Effector memory CD4-positive, alpha-beta T cell (primary cell): Measurements from ENCODE around the gene PTPN3.
"Not testable (repeated sequence)": the region's sequence is repeated elsewhere in the genome, so short reads cannot be mapped to it uniquely, and the experiment has no call there.

ENCODE experiments used
- DNase-seq, 3 donors: peaks; one replicate each; pipeline ENCODE4 v3.0.0-alpha.2; 2020
- H3K27ac ChIP-seq: 2 replicates; pipeline ENCODE4 v1.7.0; 2013; ENCODE audit warnings: mild to moderate bottlenecking, low read length, moderate library complexity; ENCODE audit not compliant: insufficient read depth, poor library complexity, severe bottlenecking
- H3K27me3 ChIP-seq: replicated peaks from 2 replicates; pipeline ENCODE4 v1.7.0; 2013; ENCODE audit warnings: mild to moderate bottlenecking, low read length; ENCODE audit not compliant: insufficient read depth, control insufficient read depth, poor library complexity, severe bottlenecking
- H3K36me3 ChIP-seq: 2 replicates; pipeline ENCODE4 v1.7.0; 2013; ENCODE audit warnings: mild to moderate bottlenecking, low read length, moderate library complexity; ENCODE audit not compliant: control insufficient read depth, insufficient read depth
- H3K4me1 ChIP-seq: 2 replicates; pipeline ENCODE4 v1.7.0; 2013; ENCODE audit warnings: low read length, mild to moderate bottlenecking; ENCODE audit not compliant: control insufficient read depth, insufficient read depth, poor library complexity, severe bottlenecking
- H3K4me3 ChIP-seq: 2 replicates; pipeline ENCODE4 v1.7.0; 2013; ENCODE audit warnings: low read length, low read depth, mild to moderate bottlenecking; ENCODE audit not compliant: insufficient read depth, poor library complexity, severe bottlenecking
- H3K9me3 ChIP-seq: 2 replicates; pipeline ENCODE4 v1.7.0; 2013; ENCODE audit warnings: mild to moderate bottlenecking, low read length, moderate library complexity; ENCODE audit not compliant: control insufficient read depth

Gene PTPN3

DNA sequence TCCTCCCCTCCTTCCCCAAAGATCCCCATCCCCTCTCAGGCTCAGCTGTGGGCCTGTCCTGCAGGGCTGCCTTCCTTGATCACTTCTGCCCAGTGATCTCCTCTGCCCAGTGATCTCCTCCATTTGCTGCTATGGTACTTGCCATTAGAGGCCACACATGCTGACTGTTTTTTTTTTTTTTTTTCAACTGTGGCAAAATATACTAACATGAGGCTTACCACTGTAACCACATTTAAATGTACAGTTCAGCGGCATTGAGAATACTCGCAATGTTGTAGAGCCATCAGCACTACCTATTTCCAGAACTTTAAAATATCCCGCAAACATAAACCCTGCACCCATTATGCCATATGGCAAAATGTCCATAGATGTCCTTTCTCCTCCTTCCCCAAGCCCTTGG lies 115.5 kb downstream of the PTPN3 start:
- DNase-seq: no peak
- Histone ChIP-seq H3K36me3 (no peaks in the 10 kb centered on the region), H3K4me3 (no peak overlapping the region), H3K4me1 (no peaks in the 10 kb centered on the region), H3K27me3 (no peaks in the 10 kb centered on the region), H3K9me3 (no peaks in the 10 kb centered on the region), H3K27ac (no peak overlapping the region)

DNA sequence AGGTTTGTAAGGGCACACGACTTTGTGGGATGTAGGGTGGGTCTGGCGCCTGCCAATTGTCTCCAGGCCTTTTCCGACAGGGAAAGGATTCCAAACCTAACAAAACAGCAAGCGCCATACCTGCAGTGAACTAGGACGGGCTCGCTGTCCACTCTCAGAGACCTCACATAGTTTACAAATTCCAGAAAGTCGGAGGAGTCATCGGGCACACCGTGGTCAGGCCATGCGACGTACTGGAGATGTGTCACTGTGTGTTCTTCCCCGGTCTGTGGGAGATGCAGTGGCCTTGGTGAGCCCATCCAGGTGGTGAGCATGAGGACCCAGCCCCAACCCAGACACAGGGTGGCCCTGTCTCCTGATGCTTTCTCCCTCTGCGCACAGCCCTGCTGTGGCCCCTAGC lies 115.9 kb downstream of the PTPN3 start:
- Histone ChIP-seq H3K4me1 (no peaks in the 10 kb centered on the region), H3K27ac (no peak overlapping the region), H3K27me3 (no peaks in the 10 kb centered on the region), H3K4me3 (no peak overlapping the region), H3K9me3 (no peaks in the 10 kb centered on the region), H3K36me3 (no peaks in the 10 kb centered on the region)
- no peak for DNase-seq

DNA sequence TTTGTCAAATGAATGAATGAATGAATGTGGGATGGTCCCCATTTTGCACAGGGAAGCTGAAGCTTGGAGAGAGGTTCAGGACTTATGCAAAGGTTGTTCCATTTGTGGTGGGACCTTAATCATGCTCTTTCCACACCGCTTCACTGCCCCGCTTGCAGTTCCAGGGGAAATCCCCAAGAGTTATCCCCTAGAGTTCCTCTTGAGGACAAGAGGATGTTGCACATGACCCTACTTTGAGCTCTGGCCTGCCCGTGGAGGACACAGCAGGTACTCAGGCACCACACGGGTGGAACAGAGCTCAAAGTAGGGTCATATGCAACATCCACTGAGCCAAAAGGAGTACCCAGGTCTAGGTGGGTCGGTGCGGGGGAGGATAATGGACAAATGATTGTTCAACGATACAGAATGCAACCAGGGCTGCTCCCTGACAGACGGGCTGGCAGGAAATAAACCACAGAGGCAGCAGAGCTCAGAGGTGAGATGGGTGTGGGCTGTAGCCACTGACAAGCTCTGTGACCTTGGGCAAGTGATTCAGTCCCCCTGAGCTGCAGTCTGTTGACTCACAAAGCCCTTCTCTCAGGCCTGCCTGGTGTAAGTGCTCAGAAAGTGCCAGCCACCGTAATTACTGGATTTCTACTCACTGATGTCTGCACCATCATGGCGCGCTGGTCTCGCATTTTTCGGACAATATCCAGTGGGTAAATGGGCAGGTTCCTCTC lies 116.9 kb downstream of the PTPN3 start:
- Histone ChIP-seq H3K9me3 (no peaks in the 10 kb centered on the region), H3K4me1 (no peaks in the 10 kb centered on the region), H3K27ac (no peak overlapping the region), H3K27me3 (no peaks in the 10 kb centered on the region), H3K36me3 (no peaks in the 10 kb centered on the region), H3K4me3 (no peak overlapping the region)
- DNase-seq: no peak

DNA sequence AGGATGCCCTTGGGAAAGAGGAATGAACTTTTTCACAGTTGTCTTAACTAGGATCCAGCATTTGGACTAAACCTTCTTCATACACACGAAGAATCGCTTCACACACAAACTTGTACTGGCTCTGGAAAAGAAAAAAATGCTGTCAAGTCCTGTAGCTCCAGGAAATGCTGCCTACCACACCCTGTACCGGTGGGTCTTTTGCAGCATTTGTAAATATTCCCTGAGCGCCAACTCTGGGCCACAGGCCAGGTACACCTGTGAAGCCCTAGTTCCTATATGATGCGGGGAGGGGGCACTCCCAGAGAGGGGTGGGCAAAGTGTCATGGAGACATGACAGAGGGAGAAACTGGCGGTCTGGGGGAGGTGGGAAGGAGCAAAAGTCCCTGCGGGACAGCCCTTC lies 118.6 kb downstream of the PTPN3 start:
- H3K4me3 ChIP-seq: no peak overlapping the region
- H3K36me3 ChIP-seq: no peaks in the 10 kb centered on the region
- no peaks in the 10 kb centered on the region for H3K4me1 ChIP-seq
- DNase-seq: no peak
- no peaks in the 10 kb centered on the region for H3K27me3 ChIP-seq
- no peaks in the 10 kb centered on the region for H3K9me3 ChIP-seq
- H3K27ac ChIP-seq: no peak overlapping the region

GRCh38 chr9:109378316-109378715 lies 119.8 kb downstream of the PTPN3 start:
- Histone ChIP-seq H3K4me1 (no peaks in the 10 kb centered on the region), H3K27me3 (no peaks in the 10 kb centered on the region), H3K9me3 (no peaks in the 10 kb centered on the region), H3K27ac (no peak overlapping the region), H3K4me3 (no peak overlapping the region), H3K36me3 (no peaks in the 10 kb centered on the region)
- DNase-seq: no peak

- Histone ChIP-seq H3K36me3 (no peaks in the 10 kb centered on the region), H3K9me3 (no peaks in the 10 kb centered on the region), H3K27me3 (no peaks in the 10 kb centered on the region), H3K4me1 (no peaks in the 10 kb centered on the region), H3K4me3 (no peak overlapping the region), H3K27ac (no peak overlapping the region)
- no peak for DNase-seq
These were observed 125.9 kb downstream of the PTPN3 start for GRCh38 chr9:109372246-109372645.

DNA sequence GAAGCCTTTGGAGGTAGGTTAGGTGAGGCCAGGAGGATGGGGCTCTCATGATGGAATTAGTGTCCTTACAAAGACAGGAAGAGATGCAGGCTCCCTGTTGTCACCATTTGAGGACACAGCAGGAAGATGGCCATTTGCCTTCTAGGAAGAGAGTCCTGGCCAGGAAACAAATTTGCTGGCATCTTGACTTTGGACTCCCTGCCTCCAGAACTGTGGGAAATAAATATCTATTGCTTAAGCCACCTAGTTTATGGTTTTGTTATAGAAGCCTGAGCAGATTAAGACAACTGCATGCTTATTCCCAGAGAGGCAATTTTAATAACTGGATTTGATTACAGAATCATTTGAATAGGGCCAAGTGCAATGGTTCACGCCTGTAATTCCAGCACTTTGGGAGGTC lies 126.7 kb downstream of the PTPN3 start:
- DNase-seq: no peak
- Histone ChIP-seq H3K4me1 (no peaks in the 10 kb centered on the region), H3K9me3 (no peaks in the 10 kb centered on the region), H3K4me3 (no peak overlapping the region), H3K27ac (no peak overlapping the region), H3K27me3 (no peaks in the 10 kb centered on the region), H3K36me3 (no peaks in the 10 kb centered on the region)

DNA sequence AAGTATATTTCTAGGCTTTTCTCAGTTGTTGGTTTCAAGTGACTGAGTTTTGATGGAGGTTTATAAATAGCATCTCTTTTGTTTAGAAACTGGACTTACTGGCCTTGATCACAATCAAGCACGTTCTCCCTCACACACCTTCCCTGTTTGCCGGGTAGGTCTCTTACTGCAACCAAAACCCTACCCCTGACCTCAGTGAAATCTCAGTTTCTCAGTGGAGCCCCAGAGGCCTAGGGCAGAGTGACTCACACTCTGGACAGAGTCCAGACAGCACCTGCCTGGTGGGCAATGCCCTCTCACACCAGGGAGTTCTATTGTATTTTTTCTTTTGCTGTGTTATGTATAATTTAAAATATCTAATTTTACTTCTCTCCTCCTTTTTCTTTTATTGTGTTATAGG lies 128.8 kb downstream of the PTPN3 start:
- no peak for DNase-seq
- H3K4me1 ChIP-seq: no peaks in the 10 kb centered on the region
- no peaks in the 10 kb centered on the region for H3K9me3 ChIP-seq
- no peak overlapping the region for H3K27ac ChIP-seq
- no peaks in the 10 kb centered on the region for H3K27me3 ChIP-seq
- no peaks in the 10 kb centered on the region for H3K36me3 ChIP-seq
- H3K4me3 ChIP-seq: no peak overlapping the region

DNA sequence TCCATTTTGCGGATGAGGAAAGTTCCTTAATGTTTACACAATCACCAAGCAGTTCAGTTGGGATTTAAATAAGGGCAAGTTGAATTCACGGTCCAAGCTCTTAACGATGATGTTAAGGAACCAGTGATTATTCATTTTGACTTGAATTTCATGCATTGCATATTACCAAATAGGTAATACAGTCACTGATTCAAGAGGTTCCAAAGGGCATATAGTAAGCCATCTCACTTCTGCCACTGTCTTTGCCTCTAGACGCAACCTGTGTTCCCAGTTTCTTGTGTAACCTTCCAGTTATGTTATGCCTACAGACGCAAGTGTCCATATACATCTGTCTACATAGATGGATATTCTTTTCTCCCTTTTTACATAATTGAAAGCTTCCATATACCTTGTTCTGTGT lies 137.3 kb downstream of the PTPN3 start:
- H3K27me3 ChIP-seq: no peaks in the 10 kb centered on the region
- no peak for DNase-seq
- H3K27ac ChIP-seq: no peak overlapping the region
- H3K4me3 ChIP-seq: no peak overlapping the region
- no peaks in the 10 kb centered on the region for H3K9me3 ChIP-seq
- H3K4me1 ChIP-seq: no peaks in the 10 kb centered on the region
- no peaks in the 10 kb centered on the region for H3K36me3 ChIP-seq

- H3K4me1 ChIP-seq, H3K9me3 ChIP-seq, H3K4me3 ChIP-seq, H3K27me3 ChIP-seq, H3K36me3 ChIP-seq, H3K27ac ChIP-seq, DNase-seq: not testable (repeated sequence)
These were observed 139.0 kb downstream of the PTPN3 start for GRCh38 chr9:109358968-109359603.
